WERI-Rb-1 (cell line): ENCODE data around the gene RTKN.
"Not testable (repeated sequence)": the region's sequence is repeated elsewhere in the genome, so short reads cannot be mapped to it uniquely, and the experiment has no call there.

Experiments used
- DNase-seq: peaks from one replicate; pipeline ENCODE4 v3.0.0-alpha.2; 2020
- H3K27ac ChIP-seq: fragments of 250-450 bp; sonication (Bioruptor Pico); 2 replicates; pipeline ENCODE4 v1.5.1; 2020; ENCODE audit warnings: mild to moderate bottlenecking, moderate library complexity
- H3K27me3 ChIP-seq: fragments of 250-450 bp; sonication (Bioruptor Pico); 2 replicates; pipeline ENCODE4 v1.5.1; 2021; ENCODE audit warnings: mild to moderate bottlenecking, low read depth, moderate library complexity; ENCODE audit not compliant: insufficient read depth, severe bottlenecking
- H3K36me3 ChIP-seq: fragments of 250-450 bp; sonication (Bioruptor Pico); 2 replicates; pipeline ENCODE4 v1.5.1; 2020; ENCODE audit warnings: mild to moderate bottlenecking, moderate library complexity
- H3K4me3 ChIP-seq: 2 replicates; pipeline ENCODE4 v1.5.1; 2011; ENCODE audit warnings: low read depth, mild to moderate bottlenecking, control low read depth, low read length
- H3K9me3 ChIP-seq: fragments of 250-450 bp; sonication (Bioruptor Pico); 2 replicates; pipeline ENCODE4 v1.5.1; 2021; ENCODE audit warnings: mild to moderate bottlenecking, moderate library complexity; ENCODE audit not compliant: severe bottlenecking
- TF ChIP-seq, protein P1 (sequence below): IDR thresholded peaks from 2 replicates; pipeline ENCODE4 v1.5.1; 2011; ENCODE audit warnings: low read depth, mild to moderate bottlenecking, control low read depth, inconsistent platforms, low read length

Gene RTKN

DNA sequence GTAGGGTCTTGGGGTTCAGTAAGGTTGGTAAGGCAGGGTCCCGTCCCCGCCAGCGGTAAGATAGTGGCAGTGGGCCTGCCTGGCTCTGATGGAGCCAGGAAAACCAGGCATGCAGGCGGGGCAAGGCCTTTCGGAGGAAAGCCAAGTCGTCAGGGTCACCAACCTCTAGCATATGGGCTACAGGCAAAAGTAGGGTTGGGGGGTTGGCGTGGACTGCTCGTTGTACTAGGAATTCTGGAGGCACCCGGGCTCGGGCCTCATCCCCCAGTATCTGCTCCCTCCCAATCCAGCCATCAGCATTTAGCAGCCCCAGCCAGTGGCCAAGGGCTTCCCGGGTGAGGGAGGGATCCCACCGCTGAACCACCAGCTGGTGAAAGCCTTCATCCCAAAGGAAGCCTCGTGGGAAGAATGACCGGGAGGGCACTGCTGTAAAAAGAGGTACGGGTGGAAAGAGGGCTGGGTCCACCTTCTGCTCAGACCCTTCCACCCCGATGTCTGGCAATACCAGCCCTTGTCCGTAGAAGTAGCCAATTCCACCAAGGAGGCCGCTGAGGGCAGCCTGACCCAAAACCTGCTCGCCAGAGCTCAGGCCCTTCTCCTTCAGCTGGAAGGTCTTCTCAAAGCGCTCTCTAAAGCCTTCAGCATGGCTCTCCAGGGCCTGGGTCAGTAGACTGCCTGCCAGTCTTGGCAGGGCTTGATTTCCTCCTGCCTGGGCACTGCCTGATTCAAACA, 20.5 kb upstream of the RTKN start:
- H3K27ac ChIP-seq = no peak overlapping the region
- no peaks in the 10 kb centered on the region for H3K9me3 ChIP-seq
- H3K36me3 ChIP-seq = peaks cover 32% of the 10 kb centered on the region
- TF ChIP-seq, protein P1, sequence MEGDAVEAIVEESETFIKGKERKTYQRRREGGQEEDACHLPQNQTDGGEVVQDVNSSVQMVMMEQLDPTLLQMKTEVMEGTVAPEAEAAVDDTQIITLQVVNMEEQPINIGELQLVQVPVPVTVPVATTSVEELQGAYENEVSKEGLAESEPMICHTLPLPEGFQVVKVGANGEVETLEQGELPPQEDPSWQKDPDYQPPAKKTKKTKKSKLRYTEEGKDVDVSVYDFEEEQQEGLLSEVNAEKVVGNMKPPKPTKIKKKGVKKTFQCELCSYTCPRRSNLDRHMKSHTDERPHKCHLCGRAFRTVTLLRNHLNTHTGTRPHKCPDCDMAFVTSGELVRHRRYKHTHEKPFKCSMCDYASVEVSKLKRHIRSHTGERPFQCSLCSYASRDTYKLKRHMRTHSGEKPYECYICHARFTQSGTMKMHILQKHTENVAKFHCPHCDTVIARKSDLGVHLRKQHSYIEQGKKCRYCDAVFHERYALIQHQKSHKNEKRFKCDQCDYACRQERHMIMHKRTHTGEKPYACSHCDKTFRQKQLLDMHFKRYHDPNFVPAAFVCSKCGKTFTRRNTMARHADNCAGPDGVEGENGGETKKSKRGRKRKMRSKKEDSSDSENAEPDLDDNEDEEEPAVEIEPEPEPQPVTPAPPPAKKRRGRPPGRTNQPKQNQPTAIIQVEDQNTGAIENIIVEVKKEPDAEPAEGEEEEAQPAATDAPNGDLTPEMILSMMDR = no peak
- H3K27me3 ChIP-seq = no peaks in the 10 kb centered on the region
- DNase-seq = no peak
- no peak overlapping the region for H3K4me3 ChIP-seq

DNA sequence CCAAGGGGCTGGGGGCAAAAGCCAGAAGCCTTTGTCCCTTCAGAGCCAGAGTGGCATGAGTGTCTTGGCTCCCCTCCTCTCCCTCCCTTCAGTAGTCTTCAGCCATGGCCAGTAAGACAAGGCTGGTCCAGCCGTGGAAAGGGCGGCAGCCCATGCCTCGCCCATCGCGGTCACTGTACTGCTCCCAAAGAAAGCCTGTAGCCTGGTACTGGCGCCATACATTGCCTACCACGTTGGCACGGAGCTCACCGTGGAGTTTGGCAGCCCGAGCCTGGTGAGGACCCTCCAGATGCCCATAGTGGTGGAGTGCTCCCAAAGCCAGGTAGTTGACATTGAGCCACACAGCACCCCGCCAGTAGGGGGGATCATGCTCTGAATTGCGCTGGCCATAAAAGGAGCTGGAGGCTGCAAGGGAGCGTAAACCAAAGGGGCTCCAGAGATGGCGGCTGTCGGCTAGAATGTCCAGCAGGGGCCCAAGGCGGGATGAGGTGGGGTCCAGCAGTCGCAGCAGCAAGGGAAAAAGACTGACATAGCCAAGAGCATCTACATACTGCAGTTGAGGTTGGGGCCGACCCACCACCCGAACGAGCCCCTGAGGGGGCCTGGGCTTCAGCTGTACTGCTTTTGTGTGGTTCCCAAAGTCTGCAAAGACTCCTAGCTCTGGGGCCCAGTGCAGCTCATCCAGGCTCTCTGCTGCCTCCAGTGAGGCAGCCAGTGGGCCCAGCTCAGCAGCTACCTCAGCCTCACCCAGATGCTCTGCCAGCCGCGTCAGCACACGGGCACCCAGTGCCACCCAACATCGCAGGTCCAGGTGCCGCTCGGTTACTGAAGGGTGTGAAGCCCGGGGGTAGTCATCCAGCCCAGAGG, 19.7 kb upstream of the RTKN start:
- peaks cover 33% of the 10 kb centered on the region for H3K36me3 ChIP-seq
- TF ChIP-seq, protein P1 = peak; percentile 46
- no peak overlapping the region for H3K4me3 ChIP-seq
- peak; percentile 60 for DNase-seq
- no peaks in the 10 kb centered on the region for H3K9me3 ChIP-seq
- no peaks in the 10 kb centered on the region for H3K27me3 ChIP-seq
- H3K27ac ChIP-seq = no peak overlapping the region

DNA sequence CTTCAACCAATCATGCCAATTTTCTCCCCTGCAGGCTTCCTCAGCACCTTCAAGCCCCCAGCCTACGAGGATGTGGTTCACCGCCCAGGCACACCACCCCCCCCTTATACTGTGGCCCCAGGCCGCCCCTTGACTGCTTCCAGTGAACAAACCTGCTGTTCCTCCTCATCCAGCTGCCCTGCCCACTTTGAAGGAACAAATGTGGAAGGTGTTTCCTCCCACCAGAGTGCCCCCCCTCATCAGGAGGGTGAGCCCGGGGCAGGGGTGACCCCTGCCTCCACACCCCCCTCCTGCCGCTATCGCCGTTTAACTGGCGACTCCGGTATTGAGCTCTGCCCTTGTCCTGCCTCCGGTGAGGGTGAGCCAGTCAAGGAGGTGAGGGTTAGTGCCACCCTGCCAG, 18.4 kb upstream of the RTKN start:
- peaks cover 36% of the 10 kb centered on the region for H3K36me3 ChIP-seq
- not testable (repeated sequence) for H3K27ac ChIP-seq, H3K4me3 ChIP-seq, H3K27me3 ChIP-seq, DNase-seq, H3K9me3 ChIP-seq

DNA sequence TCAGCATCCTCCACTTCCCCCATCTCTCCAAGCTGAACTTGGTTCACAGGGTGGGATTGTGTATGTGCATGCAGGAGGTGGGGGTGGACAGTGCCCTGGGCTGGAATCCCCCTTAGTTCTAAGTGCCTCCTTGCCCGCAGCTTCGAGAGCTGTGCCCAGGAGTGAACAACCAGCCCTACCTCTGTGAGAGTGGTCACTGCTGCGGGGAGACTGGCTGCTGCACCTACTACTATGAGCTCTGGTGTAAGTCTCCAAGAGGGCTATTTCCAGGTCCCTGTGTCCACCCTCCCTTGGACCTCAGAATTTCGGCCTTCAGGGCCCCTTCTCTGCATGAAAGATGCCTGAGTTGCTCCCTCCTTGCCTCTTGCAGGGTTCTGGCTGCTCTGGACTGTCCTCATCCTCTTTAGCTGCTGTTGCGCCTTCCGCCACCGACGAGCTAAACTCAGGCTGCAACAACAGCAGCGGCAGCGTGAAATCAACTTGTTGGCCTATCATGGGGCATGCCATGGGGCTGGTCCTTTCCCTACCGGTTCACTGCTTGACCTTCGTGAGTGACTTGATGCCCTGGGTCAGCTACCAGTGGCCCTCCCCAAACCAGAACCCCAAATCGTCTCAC, 17.9 kb upstream of the RTKN start:
- not testable (repeated sequence) for H3K4me3 ChIP-seq

DNA sequence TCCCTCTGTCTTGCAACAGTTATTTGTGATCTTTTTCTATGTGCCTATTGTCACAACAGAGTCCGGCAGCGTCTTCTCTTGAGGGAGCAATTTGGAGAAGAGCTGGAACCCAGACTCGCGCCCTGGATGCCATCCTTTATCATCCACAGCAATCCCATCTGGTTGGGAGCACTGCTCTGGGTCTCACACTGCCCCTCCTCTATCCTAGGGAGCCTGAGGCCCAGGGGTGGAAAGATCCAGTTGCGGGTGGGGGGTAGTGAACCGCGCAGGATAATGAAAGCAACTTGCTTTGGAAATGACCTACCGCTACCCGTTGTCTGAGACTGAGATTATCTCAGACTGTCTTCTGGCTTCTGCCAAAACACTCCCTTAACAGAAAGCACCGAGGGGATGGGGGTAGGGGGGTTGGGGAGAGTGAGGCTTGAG, 17.2 kb upstream of the RTKN start:
- Histone ChIP-seq H3K4me3 (peak overlapping the region; percentile 83), H3K36me3 (peaks cover 33% of the 10 kb centered on the region), H3K27me3 (no peaks in the 10 kb centered on the region), H3K27ac (peak overlapping the region; percentile 66), H3K9me3 (no peaks in the 10 kb centered on the region)
- TF ChIP-seq, protein P1 = no peak
- no peak for DNase-seq

More for the DNA sequence above, 17.9 kb upstream of the RTKN start:
- not testable (repeated sequence) for H3K27me3 ChIP-seq, H3K9me3 ChIP-seq, DNase-seq, H3K27ac ChIP-seq
- peaks cover 33% of the 10 kb centered on the region for H3K36me3 ChIP-seq

DNA sequence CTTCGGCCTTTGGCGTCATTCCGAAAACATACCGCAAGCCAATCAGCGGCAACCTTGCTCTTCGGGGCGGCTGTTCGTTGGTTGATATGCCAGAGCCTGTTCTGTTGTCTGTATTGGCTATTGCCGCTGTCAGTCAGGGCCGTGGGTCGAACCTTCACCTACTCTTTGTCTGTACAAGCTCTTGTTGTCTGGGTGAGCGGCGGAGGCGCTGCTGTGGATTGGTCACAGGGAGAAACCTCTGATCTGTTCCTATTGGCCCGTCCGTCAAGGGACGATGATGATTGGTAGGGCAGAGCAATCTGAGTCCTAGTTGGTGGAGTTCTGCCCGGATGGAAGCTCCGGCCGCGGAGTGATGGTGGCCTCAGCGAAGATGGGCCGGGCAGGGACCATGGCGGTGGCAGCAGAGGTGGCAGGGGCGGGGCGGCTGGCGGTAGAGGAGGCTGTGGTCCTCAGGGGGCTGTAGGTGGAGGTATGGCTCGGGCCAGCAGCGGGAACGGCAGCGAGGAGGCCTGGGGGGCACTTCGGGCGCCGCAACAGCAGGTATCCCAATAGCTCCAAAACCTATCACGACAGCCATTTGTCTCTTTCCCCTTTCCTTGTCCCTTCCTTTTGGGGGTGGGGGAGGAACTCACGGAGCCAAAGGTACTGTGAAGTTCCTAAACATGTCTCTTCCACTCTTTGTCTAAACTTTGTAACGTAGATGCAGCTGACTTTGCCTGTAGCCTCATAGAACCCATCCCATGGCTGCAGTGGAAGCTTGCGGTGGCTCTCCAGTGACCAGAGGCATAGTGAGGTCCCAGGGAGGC, 16.6 kb upstream of the RTKN start, which contains the start of gene WBP1:
WBP1 (plus strand) TSS at position 307 of the 806 bp plus-strand sequence; CDS start at position 472, 165 bp downstream.
- H3K9me3 ChIP-seq = no peaks in the 10 kb centered on the region
- H3K27ac ChIP-seq = peak within 1 kb of the TSS; percentile 92
- peak within 1 kb of the TSS; percentile 83 for H3K4me3 ChIP-seq
- H3K27me3 ChIP-seq = no peaks in the 10 kb centered on the region
- DNase-seq = peak; percentile 100
- peaks cover 32% of the 10 kb centered on the region for H3K36me3 ChIP-seq
- TF ChIP-seq, protein P1 = no peak
